IPS-20b (cell line): Measurements from ENCODE around the gene SLC30A5.
A peak's percentile ranks its signal among the peaks of the same experiment; 100 is the strongest.
"Not testable (repeated sequence)": the region's sequence is repeated elsewhere in the genome, so short reads cannot be mapped to it uniquely, and the experiment has no call there.

Experiments
- H3K27ac ChIP-seq: one replicate; pipeline ENCODE4 v1.5.1; 2013; ENCODE audit warnings: low read length
- H3K27me3 ChIP-seq: 2 replicates; pipeline ENCODE4 v1.6.1; 2013; ENCODE audit warnings: mild to moderate bottlenecking, low read length, inconsistent platforms; ENCODE audit not compliant: insufficient read depth
- H3K36me3 ChIP-seq: 2 replicates; pipeline ENCODE4 v1.6.1; 2013; ENCODE audit warnings: low read depth, mild to moderate bottlenecking, inconsistent platforms, low read length, moderate library complexity; ENCODE audit not compliant: insufficient read depth
- H3K4me1 ChIP-seq: 2 replicates; pipeline ENCODE4 v1.6.1; 2013; ENCODE audit warnings: mild to moderate bottlenecking, control low read depth, inconsistent platforms, low read length, moderate library complexity; ENCODE audit not compliant: insufficient read depth
- H3K4me3 ChIP-seq: 2 replicates; pipeline ENCODE4 v1.5.1; 2013; ENCODE audit warnings: mild to moderate bottlenecking, low read length, inconsistent platforms
- H3K9ac ChIP-seq: 2 replicates; pipeline ENCODE4 v1.6.1; 2013; ENCODE audit warnings: low read depth, mild to moderate bottlenecking, inconsistent platforms, low read length, moderate library complexity
- H3K9me3 ChIP-seq: 2 replicates; pipeline ENCODE4 v1.6.1; 2013; ENCODE audit warnings: mild to moderate bottlenecking, low read depth, low read length, inconsistent platforms; ENCODE audit not compliant: insufficient read depth

Gene SLC30A5

GRCh38 chr5:69093771-69094482 is at the start of gene SLC30A5:
TSS of gene SLC30A5 (plus strand) at chr5:69094014. CDS start at chr5:69094256, 242 bp downstream.
- Histone ChIP-seq H3K36me3 (no peaks in the 10 kb centered on the region), H3K9me3 (no peaks in the 10 kb centered on the region), H3K27me3 (no peaks in the 10 kb centered on the region), H3K4me1 (peaks cover 5% of the 10 kb centered on the region), H3K9ac (peak within 1 kb of the TSS; percentile 74), H3K27ac (no peak within 1 kb of the TSS), H3K4me3 (peak within 1 kb of the TSS; percentile 83)

DNA sequence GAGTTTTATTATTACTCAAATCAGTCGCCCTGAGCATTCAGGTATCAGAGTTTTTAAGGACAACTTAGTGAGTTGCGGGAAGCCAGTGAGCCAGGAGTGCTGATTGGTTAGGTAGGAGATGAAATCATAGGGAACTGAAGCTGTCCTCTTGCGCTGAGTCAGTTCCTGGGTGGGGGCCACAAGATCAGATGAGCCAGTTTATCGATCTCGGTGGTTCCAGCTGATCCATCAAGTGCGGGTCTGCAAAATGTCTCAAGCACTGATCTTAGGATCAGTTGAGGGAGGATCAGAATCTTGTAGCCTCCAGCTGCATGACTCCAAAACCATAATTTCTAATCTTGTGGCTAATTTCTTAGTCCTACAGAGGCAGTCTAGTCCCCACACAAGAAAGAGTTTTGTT is 48.6 kb upstream of the SLC30A5 start:
- not testable (repeated sequence) for H3K9ac ChIP-seq, H3K36me3 ChIP-seq, H3K9me3 ChIP-seq, H3K4me1 ChIP-seq, H3K4me3 ChIP-seq, H3K27me3 ChIP-seq, H3K27ac ChIP-seq

DNA sequence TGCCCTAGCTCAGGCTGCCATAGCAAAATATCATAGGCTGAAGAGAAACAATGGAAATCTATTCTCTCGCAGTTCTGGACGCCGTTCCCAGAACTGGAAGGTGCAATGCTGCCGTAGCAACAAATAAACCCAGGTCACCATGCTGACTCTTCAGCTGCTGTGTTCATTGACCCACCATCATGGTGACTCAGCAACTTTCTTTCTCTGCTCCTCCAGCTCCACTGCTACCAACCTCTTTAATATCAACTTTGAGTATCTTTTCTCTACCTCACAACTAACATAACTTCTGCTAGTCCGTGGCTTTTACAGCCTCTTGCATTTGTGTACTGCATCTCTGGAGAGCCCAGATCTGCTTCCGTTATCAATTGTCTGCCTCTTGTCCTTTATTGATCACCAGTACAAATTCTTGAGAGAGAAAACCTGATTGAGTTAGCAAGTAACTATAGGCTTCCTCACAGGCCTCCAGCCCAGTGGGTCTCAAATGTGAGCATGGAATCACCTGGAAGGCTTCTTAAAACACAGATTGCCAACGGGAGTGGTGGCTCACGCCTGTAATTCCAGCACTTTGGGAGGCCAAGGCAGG is 47.3 kb upstream of the SLC30A5 start:
- no peaks in the 10 kb centered on the region; the same call in 1 of the 2 replicates for H3K4me1 ChIP-seq
- no peak overlapping the region for H3K27ac ChIP-seq
- no peaks in the 10 kb centered on the region for H3K36me3 ChIP-seq
- H3K27me3 ChIP-seq, result no peaks in the 10 kb centered on the region
- no peak overlapping the region for H3K4me3 ChIP-seq
- H3K9ac ChIP-seq, result no peak overlapping the region
- H3K9me3 ChIP-seq, result no peaks in the 10 kb centered on the region

GRCh38 chr5:69048230-69048629 is 45.6 kb upstream of the SLC30A5 start:
- H3K9me3 ChIP-seq, result no peaks in the 10 kb centered on the region
- no peaks in the 10 kb centered on the region for H3K27me3 ChIP-seq
- no peak overlapping the region for H3K9ac ChIP-seq
- H3K4me3 ChIP-seq, result no peak overlapping the region
- H3K36me3 ChIP-seq, result no peaks in the 10 kb centered on the region
- no peak overlapping the region for H3K27ac ChIP-seq
- H3K4me1 ChIP-seq, result no peaks in the 10 kb centered on the region; the same call in 1 of the 2 replicates

DNA sequence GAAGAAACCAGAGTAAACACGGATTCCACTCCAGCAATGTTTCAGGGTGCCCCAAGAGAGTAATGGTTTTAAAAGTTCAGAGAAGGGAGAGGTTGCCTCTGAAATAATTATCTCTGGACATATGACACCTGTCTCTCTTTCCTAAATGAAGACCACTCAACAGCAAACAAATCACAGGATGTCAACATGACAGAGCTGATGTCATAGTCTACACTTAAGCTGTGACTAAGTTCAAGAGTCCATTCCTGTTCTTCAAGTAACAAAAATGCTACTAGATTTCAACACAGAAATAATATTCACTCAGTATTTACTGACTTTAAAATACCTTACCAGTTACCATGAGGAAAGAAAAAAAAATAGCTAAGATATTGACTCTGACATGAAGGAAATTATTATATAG is 44.7 kb upstream of the SLC30A5 start:
- Histone ChIP-seq H3K9me3 (no peaks in the 10 kb centered on the region), H3K27ac (no peak overlapping the region), H3K9ac (no peak overlapping the region), H3K4me1 (no peaks in the 10 kb centered on the region), H3K27me3 (no peaks in the 10 kb centered on the region), H3K4me3 (no peak overlapping the region), H3K36me3 (no peaks in the 10 kb centered on the region)

DNA sequence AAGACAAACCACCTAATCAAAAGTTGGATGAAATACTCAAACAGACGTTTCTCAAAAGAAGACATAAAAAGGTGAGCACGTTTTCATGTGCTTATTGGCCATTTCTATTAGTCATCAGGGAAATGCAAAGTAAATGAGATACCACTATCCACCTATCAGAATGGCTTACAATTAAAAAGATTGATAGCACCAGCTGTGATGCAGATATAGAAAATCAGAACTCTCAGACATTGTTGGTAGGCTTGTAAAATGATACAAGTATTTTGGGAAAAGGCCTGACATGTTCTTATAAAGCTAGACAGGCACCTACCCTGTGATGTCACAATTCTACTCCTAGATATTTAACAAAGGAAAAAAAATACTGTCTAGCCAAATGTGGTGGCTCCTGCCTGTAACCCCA is 44.0 kb upstream of the SLC30A5 start:
- Histone ChIP-seq H3K27ac (no peak overlapping the region), H3K36me3 (no peaks in the 10 kb centered on the region), H3K9ac (no peak overlapping the region), H3K4me3 (no peak overlapping the region), H3K9me3 (no peaks in the 10 kb centered on the region), H3K4me1 (no peaks in the 10 kb centered on the region), H3K27me3 (no peaks in the 10 kb centered on the region)

GRCh38 chr5:69050214-69050613 is 43.6 kb upstream of the SLC30A5 start:
- no peak overlapping the region for H3K4me3 ChIP-seq
- no peaks in the 10 kb centered on the region for H3K4me1 ChIP-seq
- no peak overlapping the region for H3K9ac ChIP-seq
- H3K27me3 ChIP-seq, result no peaks in the 10 kb centered on the region
- no peak overlapping the region for H3K27ac ChIP-seq
- H3K9me3 ChIP-seq, result no peaks in the 10 kb centered on the region
- no peaks in the 10 kb centered on the region for H3K36me3 ChIP-seq

DNA sequence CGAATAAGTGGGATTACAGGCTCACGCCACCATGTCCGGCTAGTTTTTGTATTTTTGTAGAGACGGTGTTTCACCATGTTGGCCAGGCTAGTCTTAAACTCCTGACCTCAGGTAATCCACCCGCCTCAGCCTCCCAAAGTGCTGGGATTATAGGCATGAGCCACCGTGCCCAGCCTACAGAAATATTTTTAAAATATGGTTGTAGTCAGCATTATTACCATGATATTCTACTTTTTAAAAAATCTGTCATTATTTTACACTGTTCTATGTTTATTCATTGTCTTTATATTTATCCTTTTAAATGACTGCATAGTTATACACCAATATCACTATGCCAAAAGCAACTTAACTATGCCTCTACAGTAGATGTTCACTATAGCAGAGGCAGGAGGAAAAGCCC is 41.6 kb upstream of the SLC30A5 start:
- no peaks in the 10 kb centered on the region for H3K27me3 ChIP-seq
- H3K36me3 ChIP-seq, result no peaks in the 10 kb centered on the region
- no peaks in the 10 kb centered on the region for H3K4me1 ChIP-seq
- H3K9me3 ChIP-seq, result no peaks in the 10 kb centered on the region
- no peak overlapping the region for H3K4me3 ChIP-seq
- no peak overlapping the region for H3K27ac ChIP-seq
- H3K9ac ChIP-seq, result no peak overlapping the region

- no peak overlapping the region for H3K4me3 ChIP-seq
- H3K27me3 ChIP-seq, result no peaks in the 10 kb centered on the region
- no peaks in the 10 kb centered on the region for H3K9me3 ChIP-seq
- H3K4me1 ChIP-seq, result no peaks in the 10 kb centered on the region
- no peaks in the 10 kb centered on the region for H3K36me3 ChIP-seq
- no peak overlapping the region for H3K9ac ChIP-seq
- H3K27ac ChIP-seq, result no peak overlapping the region
Observed at GRCh38 chr5:69074664-69075521, 18.9 kb upstream of the SLC30A5 start.

- H3K9me3 ChIP-seq, result no peaks in the 10 kb centered on the region
- H3K9ac ChIP-seq, result no peak overlapping the region
- H3K27me3 ChIP-seq, result no peaks in the 10 kb centered on the region
- no peaks in the 10 kb centered on the region for H3K36me3 ChIP-seq
- H3K27ac ChIP-seq, result no peak overlapping the region
- no peaks in the 10 kb centered on the region for H3K4me1 ChIP-seq
- H3K4me3 ChIP-seq, result no peak overlapping the region
Observed at GRCh38 chr5:69075522-69076179, 18.2 kb upstream of the SLC30A5 start.

- H3K27ac ChIP-seq, result no peak overlapping the region
- no peaks in the 10 kb centered on the region for H3K36me3 ChIP-seq
Observed at GRCh38 chr5:69078921-69079540, 14.8 kb upstream of the SLC30A5 start.

More at GRCh38 chr5:69078921-69079540, 14.8 kb upstream of the SLC30A5 start:
- Histone ChIP-seq H3K9ac (no peak overlapping the region), H3K9me3 (no peaks in the 10 kb centered on the region), H3K4me1 (no peaks in the 10 kb centered on the region), H3K27me3 (no peaks in the 10 kb centered on the region), H3K4me3 (no peak overlapping the region)
